HG03066 (cell line): Measurements from ENCODE around the gene PTPN12.
"Not testable (repeated sequence)": the region's sequence is repeated elsewhere in the genome, so short reads cannot be mapped to it uniquely, and the experiment has no call there.

ENCODE experiments used
- ATAC-seq: cut with Tn5 transposase; IDR thresholded peaks from one replicate; pipeline ENCODE4 v1.9.1; 2021; ENCODE audit warnings: low read depth; ENCODE audit not compliant: unreplicated experiment

PTPN12 gene

DNA sequence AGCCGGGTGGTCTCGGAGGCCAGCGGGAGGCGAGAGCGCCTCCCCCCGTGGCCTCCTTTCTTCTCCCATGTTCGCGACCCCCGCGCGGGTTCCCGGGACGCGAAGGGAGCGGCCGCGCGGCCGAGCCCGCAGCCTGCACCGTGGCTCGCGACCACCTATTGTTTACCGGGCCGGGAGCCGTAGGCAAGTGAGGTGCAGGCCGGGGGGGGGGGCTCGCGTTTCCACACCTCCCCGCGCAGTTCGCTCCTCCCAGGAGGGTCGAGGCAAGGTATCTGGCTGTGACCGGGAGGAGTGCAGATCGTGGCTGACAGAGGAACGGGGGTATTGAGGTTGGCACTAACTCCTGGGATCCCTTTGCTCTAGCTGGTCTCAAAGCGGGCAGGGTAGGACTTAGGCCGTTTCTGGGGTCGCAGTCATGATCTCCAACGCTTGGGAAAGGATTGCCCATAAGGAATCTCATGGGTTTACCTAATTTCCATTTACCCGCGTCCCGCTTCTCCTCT is 734 bp downstream of the PTPN12 start:
- no peak for ATAC-seq

DNA sequence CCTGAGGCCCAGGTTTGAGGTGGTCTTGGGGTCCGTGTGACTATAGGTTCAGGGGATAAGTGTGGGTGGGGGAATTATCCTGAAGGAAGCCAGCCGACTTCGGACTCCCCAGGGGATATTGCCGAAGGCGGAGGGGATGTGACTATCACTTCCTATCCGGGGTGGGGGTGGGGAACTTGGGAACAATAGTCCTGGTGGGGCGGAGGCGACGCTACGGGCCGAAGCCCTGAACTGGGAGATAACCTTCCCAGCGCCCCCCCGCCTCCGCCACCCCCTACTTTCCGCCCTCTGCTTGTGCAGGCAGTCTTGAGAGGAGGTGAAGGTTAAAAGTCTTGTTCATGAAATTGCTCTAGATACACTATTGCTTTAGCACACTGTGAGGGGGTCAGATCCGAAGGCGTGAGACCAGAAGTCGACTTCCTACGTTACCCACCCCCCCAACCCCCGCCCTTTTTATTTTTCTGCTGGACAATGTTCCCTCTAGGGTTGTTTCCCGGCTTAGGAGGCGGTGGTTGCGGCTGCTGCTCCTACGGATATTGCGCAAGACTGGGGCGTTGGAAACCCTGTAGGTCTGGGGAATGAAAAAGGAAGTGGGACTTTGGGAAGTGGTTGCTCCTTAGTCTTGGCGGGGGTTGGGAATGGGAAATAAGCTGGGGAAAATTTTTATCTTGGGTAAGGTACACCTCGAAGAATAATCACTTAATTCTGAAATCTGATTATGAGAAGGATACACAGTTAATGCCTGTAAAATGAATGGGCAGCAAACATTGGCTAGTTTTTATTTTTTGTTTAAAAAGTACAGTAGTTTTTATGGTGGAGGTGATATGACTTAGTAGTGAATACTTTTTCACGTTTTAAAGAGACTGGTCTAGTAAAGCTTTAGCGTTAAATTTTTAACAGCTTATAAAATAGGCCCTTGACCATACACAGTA is 1.5 kb downstream of the PTPN12 start:
- no peak for ATAC-seq

DNA sequence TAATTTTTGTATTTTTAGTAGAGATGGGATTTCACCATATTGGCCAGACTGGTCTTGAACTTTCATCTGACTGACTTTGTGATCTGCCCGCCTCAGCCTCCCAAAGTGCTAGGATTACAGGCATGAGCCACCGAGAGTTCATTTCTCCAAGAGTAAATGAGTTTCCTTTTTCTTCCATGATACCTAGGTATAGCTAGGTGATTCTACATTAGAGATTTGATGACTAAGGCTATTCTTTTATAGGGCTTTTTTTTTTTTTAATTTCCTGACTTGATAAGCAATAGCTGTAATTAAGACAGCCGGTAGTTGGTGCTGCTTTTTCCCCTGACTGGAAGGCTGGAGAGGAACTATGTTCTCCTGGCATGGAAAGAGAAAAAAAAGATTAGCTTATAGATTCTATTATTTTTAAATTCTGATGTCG is 3.3 kb downstream of the PTPN12 start:
- ATAC-seq, result no peak

DNA sequence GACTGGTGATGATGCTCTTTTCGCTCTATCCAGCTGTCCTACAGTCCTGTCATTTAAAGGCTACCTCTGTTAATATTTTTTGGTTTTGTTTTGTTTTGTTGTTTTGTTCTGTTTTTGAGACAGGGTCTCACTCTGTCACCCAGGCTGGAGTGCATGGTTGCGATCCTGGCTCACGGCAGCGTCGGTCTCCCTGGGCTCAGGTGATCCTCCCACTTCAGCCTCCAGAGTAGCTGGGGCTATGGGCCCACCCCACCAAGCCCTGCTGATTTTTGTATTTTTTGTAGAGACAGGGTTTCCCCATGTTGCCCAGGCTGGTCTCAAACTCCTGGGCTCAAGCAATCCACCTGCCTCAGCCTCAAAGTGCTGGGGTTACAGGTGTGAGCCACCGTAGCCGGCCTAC is 3.9 kb downstream of the PTPN12 start:
- ATAC-seq, result not testable (repeated sequence)

DNA sequence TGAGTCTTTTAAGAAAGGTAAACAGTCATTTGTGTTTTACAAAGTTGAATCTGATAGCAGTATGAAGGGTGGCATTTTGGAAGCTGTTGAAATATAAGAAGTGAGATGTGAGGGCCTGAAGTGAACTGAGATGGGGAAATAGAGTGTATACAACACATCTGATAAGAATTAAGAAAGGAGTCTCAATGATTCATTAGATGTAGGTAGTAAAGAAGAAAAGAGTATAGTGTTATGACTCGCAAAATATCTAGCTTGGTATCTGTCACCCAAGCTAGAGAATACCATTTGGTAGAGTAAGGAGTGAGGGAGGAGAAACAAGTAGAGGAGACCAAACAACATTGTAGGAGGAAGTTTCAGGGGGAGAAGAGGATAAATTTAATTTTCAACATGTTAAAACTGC is 5.3 kb downstream of the PTPN12 start:
- no peak for ATAC-seq

DNA sequence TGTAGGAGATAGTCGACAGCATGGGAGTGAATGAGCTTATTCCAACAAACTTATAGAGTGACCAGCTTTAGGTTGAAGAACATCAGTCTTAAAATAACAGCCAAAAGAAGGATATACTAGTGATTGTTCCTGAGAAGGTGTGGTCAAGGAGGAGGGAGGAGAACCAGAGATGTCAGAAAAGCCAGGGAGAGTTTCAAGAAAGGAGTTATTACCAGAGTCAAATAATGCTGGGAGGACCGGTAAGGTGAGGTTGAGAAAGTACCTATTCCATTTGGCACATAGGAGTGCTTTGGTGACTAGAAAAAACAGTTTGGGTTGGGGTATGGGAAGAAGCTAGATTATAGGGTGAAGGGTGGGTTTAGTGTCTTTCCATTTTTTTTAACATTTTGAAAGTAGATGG is 5.8 kb downstream of the PTPN12 start:
- no peak for ATAC-seq

DNA sequence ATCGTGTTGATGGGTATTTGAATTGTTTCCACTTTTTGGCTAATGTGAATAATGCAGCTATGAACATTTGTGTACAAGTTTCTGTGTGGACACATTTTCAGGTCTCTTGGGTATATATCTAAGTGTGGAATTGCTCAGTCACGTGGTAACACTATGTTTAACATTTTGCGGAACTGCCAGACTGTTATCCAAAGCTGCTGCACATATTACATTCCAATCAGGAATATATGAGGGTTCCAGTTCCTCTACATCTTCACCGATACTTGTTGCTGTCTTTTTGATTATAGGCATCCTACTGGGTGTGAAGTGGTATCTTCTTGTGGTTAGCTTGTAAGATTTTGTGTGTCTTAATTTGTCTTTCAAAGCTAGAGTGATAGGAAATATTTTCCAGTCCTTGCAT is 6.8 kb downstream of the PTPN12 start:
- no peak for ATAC-seq

DNA sequence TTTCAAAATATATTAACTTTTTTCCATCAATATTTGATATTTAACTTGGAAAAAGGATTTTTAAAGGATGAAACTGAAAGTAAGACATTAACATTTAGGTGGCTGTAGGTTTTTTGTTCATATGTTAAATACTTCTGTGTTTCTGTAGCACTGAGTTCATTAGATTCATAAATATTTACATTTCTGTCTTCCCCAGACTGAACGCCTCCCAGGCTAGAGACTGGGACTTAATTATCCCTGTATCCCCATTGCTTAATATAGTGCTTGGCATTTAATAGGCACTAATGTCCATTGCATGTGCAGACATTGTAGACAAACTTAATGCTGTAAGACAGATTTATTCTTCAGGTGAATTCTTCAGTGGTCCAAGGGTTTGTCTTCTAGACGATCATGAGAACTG is 7.4 kb downstream of the PTPN12 start:
- ATAC-seq, result no peak

DNA sequence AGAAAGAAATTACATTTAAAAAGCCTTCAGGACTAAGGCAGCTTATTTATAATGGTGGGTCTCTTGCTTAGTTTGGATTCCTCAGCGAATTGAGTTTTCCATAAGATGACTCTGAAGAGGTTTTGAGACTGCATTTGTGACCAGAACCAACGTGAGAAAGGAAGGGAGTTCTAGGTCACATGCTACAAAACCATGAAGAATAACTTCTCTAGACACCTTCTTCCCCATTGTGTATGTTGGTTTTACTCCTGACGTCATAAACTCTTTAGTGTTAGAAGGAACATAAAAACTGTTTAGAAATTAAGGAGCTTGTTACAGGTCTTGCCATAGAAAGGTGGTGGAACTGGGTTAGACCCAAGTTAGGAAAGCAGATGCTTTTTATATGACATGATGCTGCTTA is 11.1 kb downstream of the PTPN12 start:
- no peak for ATAC-seq

DNA sequence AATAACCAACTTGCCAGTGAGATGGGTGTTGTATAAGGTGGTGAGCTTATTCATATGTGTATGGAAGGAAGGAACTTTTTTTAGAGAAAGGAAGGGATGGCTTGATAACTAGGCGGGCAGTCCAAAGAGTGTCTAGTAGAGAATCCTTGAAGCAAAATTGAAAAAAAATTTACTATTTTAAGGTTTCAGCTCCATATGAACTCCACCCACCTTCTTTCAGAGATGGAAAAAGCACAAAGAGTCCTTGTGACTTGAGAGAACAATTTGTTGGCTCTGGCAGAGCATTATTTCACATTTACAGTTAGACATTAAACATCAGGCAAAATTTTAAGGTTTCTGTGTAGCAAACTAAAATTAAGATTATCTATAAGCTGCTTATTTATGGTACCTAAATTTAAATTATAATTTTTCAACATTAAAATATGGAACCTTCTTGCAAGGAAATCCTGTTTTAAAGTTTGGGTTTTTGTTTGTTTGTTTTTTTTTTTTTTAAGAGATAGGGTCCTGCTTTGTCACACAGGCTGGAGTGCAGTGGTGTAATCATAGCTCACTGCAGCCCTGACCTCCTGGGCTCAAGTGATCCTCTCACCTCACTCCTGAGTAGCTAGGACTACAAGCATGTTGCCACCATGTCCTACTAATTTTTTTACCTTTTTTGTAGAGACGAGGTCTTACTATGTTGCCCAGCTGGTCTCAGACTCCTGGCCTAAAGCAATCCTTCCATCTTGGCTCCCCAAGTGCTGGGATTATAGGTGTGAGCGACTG is 12.2 kb downstream of the PTPN12 start:
- ATAC-seq, result no peak

DNA sequence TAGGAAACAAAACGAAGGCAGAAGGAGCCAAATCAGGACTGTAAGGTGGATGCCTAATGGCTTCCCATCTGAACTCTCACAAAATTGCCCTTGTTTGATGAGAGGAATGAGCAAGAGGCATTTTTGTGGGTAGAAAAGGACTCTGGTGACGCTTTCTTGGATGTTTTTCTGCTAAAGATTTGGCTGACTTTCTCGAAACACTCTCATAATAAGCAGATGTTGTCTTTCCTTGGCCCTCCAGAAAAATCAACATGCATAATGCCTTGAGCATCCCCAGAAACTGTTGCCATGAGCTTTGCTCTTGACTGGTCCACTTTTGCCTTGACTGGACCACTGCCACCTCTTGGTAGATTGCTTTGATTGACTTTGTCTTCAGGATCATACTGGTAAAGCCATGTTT is 13.5 kb downstream of the PTPN12 start:
- no peak for ATAC-seq

DNA sequence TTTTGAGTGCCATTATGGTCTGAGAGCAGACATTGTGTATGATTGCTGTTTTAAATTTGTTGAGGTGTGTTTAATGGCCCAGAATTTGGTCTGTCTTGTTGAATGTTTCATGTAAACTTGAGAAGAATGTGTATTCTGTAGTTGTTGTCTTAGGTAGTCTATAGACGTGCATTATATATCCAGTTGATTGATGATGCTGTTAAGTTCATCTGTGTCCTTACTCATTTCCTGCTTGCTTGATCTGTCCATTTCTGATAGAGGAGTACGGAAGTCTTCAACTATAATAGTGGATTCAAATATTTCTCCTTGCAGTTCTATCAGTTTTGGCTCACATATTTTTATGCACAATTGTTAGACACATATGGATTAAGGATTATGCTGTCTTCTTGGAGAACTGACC is 16.0 kb downstream of the PTPN12 start:
- ATAC-seq, result no peak

DNA sequence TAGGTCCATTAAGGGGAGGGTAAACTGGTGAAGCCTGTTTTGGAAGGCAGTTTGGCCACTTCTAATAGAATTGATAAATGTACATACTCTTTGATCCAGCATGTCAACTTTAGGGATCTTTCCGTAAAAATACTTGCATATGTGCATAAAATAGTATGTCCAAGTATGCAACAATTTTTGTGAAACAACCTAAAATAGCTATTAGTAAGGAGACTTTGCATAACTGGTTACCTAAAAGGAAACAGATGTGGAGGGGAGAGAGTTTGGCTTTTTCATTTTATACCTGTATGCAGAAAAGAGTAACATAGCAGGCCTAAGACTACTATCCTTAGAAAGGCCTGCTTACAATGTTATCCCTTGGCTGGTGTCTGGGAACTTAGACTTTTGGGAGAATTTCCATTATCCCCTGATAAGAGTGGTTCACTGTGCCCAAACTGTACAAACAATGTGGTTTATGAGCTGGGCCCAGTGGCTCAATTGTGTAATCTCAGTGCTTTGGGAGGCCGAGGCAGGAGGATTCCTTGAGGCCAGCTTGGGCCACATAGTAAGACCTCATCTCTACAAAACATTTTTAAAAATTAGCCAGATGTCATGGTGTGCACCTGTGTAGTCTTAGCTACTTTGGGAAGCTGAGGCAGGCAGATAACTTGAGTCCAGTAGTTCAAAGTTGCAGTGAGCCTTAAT is 21.3 kb downstream of the PTPN12 start:
- ATAC-seq, result no peak

DNA sequence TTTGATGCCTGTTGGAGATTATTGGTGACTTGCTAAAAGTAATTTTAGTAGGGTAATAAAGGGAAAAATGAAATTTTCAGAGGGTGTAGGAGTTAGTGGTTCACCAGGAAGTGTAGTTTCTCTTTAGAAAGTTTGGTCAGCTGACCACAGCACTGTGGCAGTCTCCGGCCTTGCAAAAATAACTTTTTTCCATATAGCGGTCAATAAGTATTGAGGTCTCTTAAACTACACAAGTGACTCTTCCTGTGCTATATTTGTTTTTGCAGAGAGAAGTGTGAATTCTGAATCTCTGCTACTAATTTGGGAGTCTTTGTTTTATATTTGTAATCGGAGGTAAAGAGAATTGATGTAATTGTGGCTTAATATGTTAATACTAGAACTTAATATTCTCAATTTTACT is 24.3 kb downstream of the PTPN12 start:
- peak; percentile 81 for ATAC-seq

DNA sequence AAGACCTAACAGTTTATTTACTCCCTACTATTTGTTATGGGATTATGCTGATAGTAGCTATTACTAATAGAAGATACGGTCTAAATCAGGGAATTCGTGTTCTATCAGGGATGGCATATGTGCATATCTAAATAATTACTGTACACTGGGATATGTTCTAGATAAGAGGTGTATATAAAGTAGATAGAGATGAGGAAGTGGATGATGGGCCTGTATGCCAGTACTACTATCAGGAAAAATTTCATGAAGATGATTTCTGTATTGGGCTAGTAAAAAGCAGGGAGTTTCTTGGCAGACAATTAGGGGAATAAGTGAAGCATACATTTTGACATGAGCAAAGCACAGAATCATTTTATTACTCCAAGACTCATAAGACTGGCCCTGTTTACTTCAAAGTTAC is 26.2 kb downstream of the PTPN12 start:
- ATAC-seq, result no peak

DNA sequence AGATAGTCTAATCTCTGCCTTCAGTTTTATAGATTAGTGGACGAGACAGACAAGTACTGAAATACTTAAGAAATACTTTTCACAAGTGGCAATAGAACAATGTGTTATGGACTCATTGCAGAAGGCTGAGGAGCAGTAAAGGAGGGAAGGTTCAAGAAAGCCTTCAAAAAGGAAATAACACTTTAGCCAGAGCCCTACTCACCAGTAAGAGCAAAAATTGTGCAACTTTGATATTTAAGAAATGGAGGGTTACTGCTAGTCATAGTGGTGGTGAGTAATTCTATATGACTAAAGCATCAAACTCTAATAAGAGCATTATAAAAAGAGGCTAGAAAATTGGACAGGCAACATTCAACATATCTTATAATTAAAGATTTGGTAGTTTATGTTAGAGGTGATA is 28.8 kb downstream of the PTPN12 start:
- ATAC-seq, result no peak

DNA sequence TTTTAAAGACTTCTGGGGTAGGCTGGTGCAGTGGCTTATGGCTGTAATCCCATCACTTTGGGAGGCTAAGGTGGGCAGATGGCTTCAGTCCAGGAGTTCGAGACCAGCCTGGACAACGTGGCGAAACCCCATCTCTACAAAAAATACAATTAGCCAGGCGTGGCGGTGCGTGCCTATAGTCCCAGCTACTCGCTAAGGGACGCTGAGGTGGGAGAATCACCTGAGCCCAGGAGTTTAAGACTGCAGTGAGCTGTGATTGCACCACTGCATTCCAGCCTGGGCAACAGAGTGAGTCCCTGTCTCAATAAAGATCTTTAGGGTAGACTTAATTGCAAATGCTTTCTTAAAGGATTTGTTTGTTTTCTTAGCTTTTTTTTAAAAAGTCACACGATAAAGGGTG is 29.3 kb downstream of the PTPN12 start:
- ATAC-seq, result no peak

DNA sequence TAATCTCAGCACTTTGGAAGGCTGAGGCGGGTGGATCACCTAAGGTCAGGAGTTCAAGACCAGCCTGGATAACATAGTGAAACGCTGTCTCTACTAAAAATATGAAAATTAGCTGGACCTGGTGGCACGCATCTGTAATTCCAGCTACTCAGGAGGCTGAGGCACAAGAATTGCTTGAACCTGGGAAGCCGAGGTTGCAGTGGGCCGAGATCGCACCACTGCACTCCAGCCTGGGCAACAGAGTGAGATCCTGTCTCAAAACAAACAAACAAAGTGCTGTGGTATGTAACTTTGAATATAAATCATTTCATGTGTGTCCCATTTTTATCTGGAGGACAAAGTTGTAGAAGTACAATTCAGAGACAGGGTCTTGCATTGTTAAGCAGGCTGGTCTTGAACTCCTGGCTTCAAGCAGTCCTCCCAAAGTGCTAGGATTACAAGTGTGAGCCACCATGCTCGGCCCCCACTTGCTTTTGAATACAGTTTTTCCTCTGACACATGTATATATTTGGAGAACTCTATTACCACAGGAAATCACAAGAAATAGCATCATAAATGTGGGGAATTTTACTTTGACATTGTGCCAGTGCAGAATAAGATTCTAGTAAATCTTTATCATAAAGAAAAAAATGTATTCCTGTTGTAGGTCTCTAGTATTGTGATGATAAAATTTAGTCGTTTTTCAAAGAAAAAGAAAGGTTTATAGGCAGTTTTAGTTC is 32.6 kb downstream of the PTPN12 start:
- no peak for ATAC-seq

DNA sequence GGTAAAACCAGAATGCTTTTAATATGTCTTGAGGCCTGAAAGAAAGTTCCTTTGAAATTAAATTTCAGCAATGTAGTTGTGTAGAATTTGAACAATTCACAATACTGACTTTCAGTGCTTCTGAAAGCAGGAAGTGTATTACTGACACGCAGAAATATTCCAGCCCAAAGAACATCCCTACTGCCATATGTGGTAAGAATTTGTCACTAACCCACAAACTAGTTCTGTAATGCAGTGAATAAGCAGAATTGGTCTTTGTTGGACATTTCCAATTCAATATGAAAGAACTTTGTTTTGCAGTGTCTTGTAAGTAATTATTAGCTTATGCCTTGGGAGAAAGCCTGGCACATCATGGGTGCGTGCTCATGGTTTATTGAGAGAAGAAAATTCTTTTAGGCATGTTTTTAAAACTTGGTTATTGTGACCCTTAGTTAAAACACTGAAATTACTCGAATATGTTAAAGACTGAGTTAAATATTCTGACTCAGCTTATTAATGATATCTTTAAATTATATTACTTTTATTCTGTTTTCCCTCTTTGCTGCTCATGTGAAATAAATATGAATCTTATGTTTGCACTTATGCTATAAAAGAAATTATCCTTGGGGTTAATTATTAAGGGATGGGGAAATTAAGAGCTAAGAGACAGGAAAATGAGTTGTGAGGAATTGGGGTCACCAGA is 33.4 kb downstream of the PTPN12 start:
- ATAC-seq, result no peak

DNA sequence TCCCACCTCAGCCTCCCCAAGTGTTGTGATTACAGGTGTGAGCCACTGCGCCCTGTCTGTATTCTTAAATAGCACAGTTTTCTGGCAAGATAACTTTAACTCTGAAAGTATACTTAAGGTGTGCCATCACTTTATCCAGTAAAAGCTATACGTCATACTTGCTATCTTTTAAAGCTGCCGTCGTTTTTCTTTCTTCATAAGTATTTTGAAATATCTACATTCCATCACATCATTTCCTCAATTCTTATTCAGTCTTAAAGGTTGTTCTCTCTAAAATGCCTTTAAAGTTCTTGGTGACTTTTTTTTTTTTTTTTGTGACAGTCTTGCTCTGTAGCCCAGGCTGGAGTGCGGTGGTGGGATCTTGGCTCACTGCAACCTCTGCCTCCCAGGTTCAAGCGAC is 34.7 kb downstream of the PTPN12 start:
- ATAC-seq, result no peak
